Body of pancreas (tissue), 4 donors: Measurements from ENCODE around the gene TOR1AIP1. TPM values are rescaled to one million over a fixed set of nuclear protein-coding genes. Genes with fewer than 3 reads are reported as not detected.
A peak's percentile ranks its signal among the peaks of the same experiment; 100 is the strongest.
"Not testable (repeated sequence)": the region's sequence is repeated elsewhere in the genome, so short reads cannot be mapped to it uniquely, and the experiment has no call there.

ENCODE experiments used
- ATAC-seq: fragments of 150-250 bp; one replicate; pipeline ENCODE4 v1.9.1; 2016
- DNase-seq, 4 donors: peaks; one replicate each; pipeline ENCODE4 v3.0.0-alpha.2; 2019
- H3K27ac ChIP-seq, 4 donors: fragments of 200-600 bp; sonication (generic); 1 replicate in 3 of 4; 2 replicates in 1 of 4; pipeline versions ENCODE4 v1.5.1 to v1.6.1; 2016 to 2019; ENCODE audit warnings: mild to moderate bottlenecking in 1 of 4, mixed read lengths in 1 of 4, moderate library complexity in 1 of 4
- H3K27me3 ChIP-seq, 2 donors: fragments of 200-600 bp; sonication (generic); one replicate each; pipeline ENCODE4 v1.6.0; 2016; ENCODE audit warnings: mild to moderate bottlenecking in 1 of 2
- H3K36me3 ChIP-seq, 2 donors: fragments of 200-600 bp; sonication (generic); replicated peaks in 1 of 2; 2 replicates each; pipeline ENCODE4 v1.5.1; 2016; ENCODE audit warnings: low read depth in 2 of 2; ENCODE audit not compliant: insufficient read depth in 1 of 2
- H3K4me1 ChIP-seq: fragments of 200-600 bp; sonication (generic); one replicate; pipeline ENCODE4 v1.6.0; 2016
- H3K4me3 ChIP-seq, 2 donors: fragments of 200-600 bp; sonication (generic); 1 replicate in 1 of 2; 2 replicates in 1 of 2; pipeline ENCODE4 v1.5.1; 2016 to 2019
- H3K9me3 ChIP-seq, 3 donors: fragments of 200-600 bp; sonication (generic); 1 replicate in 2 of 3; 2 replicates in 1 of 3; pipeline ENCODE4 v1.5.1; 2016
- POLR2A ChIP-seq, 3 donors: fragments of 450-650 bp; IDR thresholded peaks; one replicate each; pipeline ENCODE4 v1.6.1; 2016; ENCODE audit warnings: antibody characterized with exemption in 3 of 3, mild to moderate bottlenecking in 2 of 3
- WGBS, 2 donors: methylation state at CpG; one replicate each; pipeline ENCODE4 v1.1.5; 2017; 5-methylcytosine and 5-hydroxymethylcytosine counted together
- intact Hi-C: fragments of 100-400 bp; cut with DNase I; formaldehyde crosslinking; loops from one replicate; pipeline ENCODE4 v1.15.1; 2023
- total RNA-seq, 2 donors: library from RNA; depleted of rRNA; stranded (reverse); fragments of >200 nt; gene quantifications; one replicate each; pipeline ENCODE4 v1.1.0, GENCODE V29; 2016
- TF ChIP-seq, protein P1 (sequence below), 7 experiments: fragments of 450-650 bp in 4 of 7; fragments of 200-600 bp in 3 of 7; sonication (generic) in 3 of 7; IDR thresholded peaks; one replicate each; pipeline ENCODE4 v1.5.1; 2016 to 2019; ENCODE audit warnings: antibody characterized with exemption in 7 of 7

Gene TOR1AIP1
- 10 to 100 TPM; 22.7 to 29.1 TPM for total RNA-seq

- Histone ChIP-seq H3K27me3 (no peaks in the 10 kb centered on the region), H3K4me1 (peaks cover 50% of the 10 kb centered on the region), H3K9me3 (no peaks in the 10 kb centered on the region), H3K36me3 (peaks cover 0 to 3% of the 10 kb centered on the region in 2 donors), H3K27ac (peak within 1 kb of the TSS; percentile 97 to 100 (median 98)), H3K4me3 (peak within 1 kb of the TSS; percentile 71 to 83)
- peak; percentile 92 for ATAC-seq
- intact Hi-C loops, result no loop called here
- 0% methylated on average over 18 to 71 of the region's 72 CpGs for WGBS, 2 donors
- peak; percentile 97 for DNase-seq
- TF ChIP-seq POLR2A (IDR thresholded peaks at IDR 0.05), result peak; percentile 96 to 99 (median 99)
- TF ChIP-seq, protein P1, sequence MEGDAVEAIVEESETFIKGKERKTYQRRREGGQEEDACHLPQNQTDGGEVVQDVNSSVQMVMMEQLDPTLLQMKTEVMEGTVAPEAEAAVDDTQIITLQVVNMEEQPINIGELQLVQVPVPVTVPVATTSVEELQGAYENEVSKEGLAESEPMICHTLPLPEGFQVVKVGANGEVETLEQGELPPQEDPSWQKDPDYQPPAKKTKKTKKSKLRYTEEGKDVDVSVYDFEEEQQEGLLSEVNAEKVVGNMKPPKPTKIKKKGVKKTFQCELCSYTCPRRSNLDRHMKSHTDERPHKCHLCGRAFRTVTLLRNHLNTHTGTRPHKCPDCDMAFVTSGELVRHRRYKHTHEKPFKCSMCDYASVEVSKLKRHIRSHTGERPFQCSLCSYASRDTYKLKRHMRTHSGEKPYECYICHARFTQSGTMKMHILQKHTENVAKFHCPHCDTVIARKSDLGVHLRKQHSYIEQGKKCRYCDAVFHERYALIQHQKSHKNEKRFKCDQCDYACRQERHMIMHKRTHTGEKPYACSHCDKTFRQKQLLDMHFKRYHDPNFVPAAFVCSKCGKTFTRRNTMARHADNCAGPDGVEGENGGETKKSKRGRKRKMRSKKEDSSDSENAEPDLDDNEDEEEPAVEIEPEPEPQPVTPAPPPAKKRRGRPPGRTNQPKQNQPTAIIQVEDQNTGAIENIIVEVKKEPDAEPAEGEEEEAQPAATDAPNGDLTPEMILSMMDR (IDR thresholded peaks at IDR 0.05), result peak; percentile 37 to 93 (median 88)
Observed at GRCh38 chr1:179882253-179883039, at the start of gene TOR1AIP1. TSS of gene TOR1AIP1 (plus strand) at chr1:179882285. CDS start at chr1:179882503, 218 bp downstream.

DNA sequence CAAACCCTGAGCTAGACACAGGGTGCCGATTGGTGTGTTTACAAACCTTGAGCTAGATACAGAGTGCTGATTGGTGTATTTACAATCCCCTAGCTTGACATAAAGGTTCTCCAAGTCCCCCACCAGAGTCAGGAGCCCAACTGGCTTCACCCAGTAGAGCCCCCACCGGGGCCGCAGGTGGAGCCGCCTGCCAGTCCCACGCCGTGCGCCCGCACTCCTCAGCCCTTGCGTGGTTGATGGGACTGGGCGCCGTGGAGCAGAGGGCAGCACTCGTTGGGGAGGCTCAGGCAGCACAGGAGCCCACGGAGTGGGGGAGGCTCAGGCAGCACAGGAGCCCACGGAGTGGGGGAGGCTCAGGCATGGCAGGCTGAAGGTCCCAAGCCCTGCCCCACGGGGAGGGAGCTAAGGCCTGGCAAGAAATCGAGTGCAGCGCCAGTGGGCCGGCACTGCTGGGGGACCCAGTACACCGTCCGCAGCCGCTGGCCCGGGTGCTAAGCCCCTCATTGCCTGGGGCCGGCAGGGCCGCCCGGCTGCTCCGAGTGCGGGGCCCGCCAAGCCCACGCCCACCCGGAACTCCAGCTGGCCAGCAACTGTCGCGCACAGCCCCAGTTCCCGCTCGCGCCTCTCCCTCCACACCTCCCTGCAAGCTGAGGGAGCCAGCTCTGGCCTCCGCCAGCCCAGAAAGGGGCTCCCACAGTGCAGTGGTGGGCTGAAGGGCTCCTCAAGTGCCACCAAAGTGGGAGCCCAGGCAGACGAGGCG, 45.2 kb upstream of the TOR1AIP1 start:
- H3K27ac ChIP-seq, intact Hi-C loops, H3K36me3 ChIP-seq, H3K4me1 ChIP-seq, H3K27me3 ChIP-seq, H3K4me3 ChIP-seq, ATAC-seq, DNase-seq, H3K9me3 ChIP-seq: not testable (repeated sequence)
- 95 to 96% methylated on average over 7 to 34 of the region's 38 CpGs for WGBS, 2 donors

DNA sequence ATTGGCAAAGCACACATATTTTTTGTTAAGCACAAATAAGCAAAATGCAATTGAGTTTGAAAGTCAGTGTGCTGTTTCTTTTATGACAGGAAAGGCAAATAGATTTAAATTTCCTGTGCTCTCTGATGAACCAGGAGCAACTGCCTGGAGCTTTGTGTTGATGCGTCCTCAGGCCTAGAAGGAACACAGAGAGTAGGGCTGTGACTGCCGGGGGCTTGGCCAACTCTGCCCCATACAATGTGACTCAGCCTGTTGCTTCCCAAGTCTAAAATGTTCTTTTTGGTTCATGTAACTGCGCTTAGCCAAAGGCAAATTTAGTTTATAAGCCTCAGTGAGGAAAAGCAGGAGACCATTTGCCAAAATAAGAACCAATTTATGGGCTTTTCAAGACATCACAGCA, 42.0 kb upstream of the TOR1AIP1 start:
- H3K27me3 ChIP-seq, result no peaks in the 10 kb centered on the region
- ATAC-seq, result no peak

GRCh38 chr1:179848233-179848632, 33.9 kb upstream of the TOR1AIP1 start:
- WGBS, 2 donors, result 94 to 95% methylated on average over 3 of the region's 3 CpGs
- peaks cover 14 to 29% of the 10 kb centered on the region in 2 donors for H3K36me3 ChIP-seq

More for the DNA sequence above, 42.0 kb upstream of the TOR1AIP1 start:
- intact Hi-C loops, result no loop called here
- no peak overlapping the region for H3K27ac ChIP-seq
- no peak for DNase-seq
- H3K4me3 ChIP-seq, result no peak overlapping the region
- H3K9me3 ChIP-seq, result no peaks in the 10 kb centered on the region
- no peaks in the 10 kb centered on the region for H3K4me1 ChIP-seq
- TF ChIP-seq POLR2A (IDR thresholded peaks at IDR 0.05), result no peak
- TF ChIP-seq, protein P1 (IDR thresholded peaks at IDR 0.05), result no peak
- peaks cover 0 to 1% of the 10 kb centered on the region in 2 donors for H3K36me3 ChIP-seq
- 98 to 100% methylated on average over 3 of the region's 3 CpGs for WGBS, 2 donors

More at GRCh38 chr1:179848233-179848632, 33.9 kb upstream of the TOR1AIP1 start:
- no peak for ATAC-seq
- intact Hi-C loops, result no loop called here
- Histone ChIP-seq H3K4me3 (no peak overlapping the region), H3K27ac (no peak overlapping the region), H3K27me3 (no peaks in the 10 kb centered on the region), H3K9me3 (peaks cover 0 to 3% (median 0%) of the 10 kb centered on the region in 3 donors), H3K4me1 (no peaks in the 10 kb centered on the region)
- TF ChIP-seq POLR2A (IDR thresholded peaks at IDR 0.05), result no peak
- TF ChIP-seq, protein P1 (IDR thresholded peaks at IDR 0.05), result no peak
- no peak for DNase-seq
